GM10248 (cell line): ENCODE results near the gene SNAP91.
A peak's percentile ranks its signal among the peaks of the same experiment; 100 is the strongest.
"Not testable (repeated sequence)": the region's sequence is repeated elsewhere in the genome, so short reads cannot be mapped to it uniquely, and the experiment has no call there.

Experiments
- CTCF ChIA-PET: fragments of 300-600 bp; sonication (Branson Sonifier 250); formaldehyde crosslinking; extraction: SDS; loops from one replicate; lab custom pipeline; 2021; ENCODE audit warnings: antibody characterized with exemption; lab: Yijun Ruan, JAX
- POLR2A ChIA-PET: fragments of 350-650 bp; sonication (Branson Sonifier 250); formaldehyde crosslinking; extraction: SDS; loops from one replicate; lab custom pipeline; 2020; ENCODE audit warnings: antibody characterized with exemption; lab: Yijun Ruan, JAX
- DNase-seq: peaks from one replicate; pipeline ENCODE4 v3.0.0; 2012; ENCODE audit errors: extremely low spot score
- TF ChIP-seq, protein P1 (sequence below): IDR thresholded peaks from 2 replicates; pipeline ENCODE4 v1.5.1; 2012; ENCODE audit warnings: mild to moderate bottlenecking, low read depth; ENCODE audit errors: extremely low read depth, missing control alignments, control extremely low read depth

SNAP91 gene

DNA sequence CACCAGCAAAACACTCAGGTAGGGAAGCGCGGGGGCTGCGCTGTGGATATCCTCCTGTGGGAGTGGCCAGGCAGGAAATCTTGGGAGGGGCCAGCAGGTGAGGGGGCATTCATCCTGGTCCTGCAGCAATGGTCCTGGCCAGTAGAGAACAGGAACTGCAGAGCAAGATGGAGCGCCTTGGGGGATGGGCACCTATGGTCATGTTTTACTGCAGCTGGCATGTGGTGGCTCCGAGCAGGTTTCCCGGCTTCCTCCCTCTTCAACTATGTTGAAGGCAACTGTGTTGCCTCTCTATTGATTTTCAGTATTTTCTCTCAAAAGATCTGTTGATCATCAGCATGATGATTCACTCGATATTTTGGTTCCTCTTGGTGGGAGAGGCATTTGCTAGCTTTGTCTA, 70.9 kb downstream of the SNAP91 start:
- CTCF ChIA-PET = interaction anchor here (1.4 kb wide), 1 partner anchor 25 kb away, joined by 3 read pairs; no protein-coding TSS in a partner anchor
- POLR2A ChIA-PET = no interaction called here

DNA sequence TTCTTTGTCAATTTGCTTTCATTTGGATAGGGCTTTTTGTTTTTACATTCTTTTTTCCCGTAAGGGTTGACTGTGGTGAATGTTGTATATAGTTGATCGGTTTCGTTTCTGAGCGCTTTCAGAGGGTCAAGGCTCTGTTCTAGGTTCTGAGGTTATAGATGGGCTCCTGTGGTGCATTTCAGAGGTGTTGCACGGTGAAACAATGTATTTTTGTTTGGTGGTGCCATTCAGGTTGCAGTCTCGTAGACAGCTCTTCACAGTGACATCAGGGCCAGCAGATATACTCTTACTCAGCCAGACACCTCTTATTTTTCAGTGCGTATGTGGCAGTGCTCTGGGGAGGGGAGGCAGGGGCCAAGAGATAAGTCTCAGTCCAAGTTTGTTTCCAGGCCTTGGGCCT, 72.1 kb downstream of the SNAP91 start:
- POLR2A ChIA-PET = no interaction called here
- CTCF ChIA-PET = interaction anchor here (1.1 kb wide), 1 partner anchor 22 kb away, joined by 3 read pairs; no protein-coding TSS in a partner anchor
- TF ChIP-seq, protein P1, sequence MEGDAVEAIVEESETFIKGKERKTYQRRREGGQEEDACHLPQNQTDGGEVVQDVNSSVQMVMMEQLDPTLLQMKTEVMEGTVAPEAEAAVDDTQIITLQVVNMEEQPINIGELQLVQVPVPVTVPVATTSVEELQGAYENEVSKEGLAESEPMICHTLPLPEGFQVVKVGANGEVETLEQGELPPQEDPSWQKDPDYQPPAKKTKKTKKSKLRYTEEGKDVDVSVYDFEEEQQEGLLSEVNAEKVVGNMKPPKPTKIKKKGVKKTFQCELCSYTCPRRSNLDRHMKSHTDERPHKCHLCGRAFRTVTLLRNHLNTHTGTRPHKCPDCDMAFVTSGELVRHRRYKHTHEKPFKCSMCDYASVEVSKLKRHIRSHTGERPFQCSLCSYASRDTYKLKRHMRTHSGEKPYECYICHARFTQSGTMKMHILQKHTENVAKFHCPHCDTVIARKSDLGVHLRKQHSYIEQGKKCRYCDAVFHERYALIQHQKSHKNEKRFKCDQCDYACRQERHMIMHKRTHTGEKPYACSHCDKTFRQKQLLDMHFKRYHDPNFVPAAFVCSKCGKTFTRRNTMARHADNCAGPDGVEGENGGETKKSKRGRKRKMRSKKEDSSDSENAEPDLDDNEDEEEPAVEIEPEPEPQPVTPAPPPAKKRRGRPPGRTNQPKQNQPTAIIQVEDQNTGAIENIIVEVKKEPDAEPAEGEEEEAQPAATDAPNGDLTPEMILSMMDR = no peak
- DNase-seq = no peak

More for the DNA sequence above, 70.9 kb downstream of the SNAP91 start:
- no peak for DNase-seq
- TF ChIP-seq, protein P1 = no peak

DNA sequence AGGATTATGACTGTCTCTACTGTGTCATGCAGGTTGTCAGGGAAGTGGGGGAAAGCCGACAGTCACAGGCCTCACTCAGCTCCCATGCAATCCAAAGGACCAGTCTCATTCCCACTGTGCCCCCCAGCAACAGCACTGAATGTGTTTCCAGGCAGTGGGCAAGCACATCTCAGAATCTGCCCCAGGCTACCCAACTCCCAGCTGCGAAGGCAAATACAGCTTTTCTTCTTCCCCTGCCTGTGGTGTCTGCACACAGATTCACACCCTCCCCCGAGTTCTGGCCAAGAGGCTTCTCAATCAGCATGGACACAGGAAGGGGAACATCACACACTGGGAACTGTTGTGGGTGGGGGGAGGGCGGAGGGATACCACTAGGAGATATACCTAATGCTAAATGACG, 75.3 kb downstream of the SNAP91 start:
- DNase-seq = no peak
- POLR2A ChIA-PET = no interaction called here
- CTCF ChIA-PET = no interaction called here
- TF ChIP-seq, protein P1 = no peak

DNA sequence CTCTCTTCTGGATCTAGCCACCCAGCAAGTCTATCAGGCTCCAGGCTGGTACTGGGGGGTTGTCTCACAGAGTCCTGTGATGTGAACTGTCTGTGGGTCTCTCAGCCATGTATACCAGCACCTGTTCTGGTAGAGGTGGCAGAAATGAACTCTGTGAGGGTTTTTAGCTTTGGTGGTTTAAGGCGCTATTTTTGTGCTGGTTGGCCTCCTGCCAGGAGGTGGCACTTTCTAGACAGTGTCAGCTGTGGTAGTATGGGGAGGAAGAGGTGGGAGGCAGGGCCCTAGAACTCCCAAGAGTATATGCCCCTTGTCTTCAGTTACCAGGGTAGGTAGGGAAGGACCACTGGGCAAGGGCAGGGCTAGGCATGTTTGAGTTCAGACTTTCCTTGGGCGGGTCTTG, 75.8 kb downstream of the SNAP91 start:
- TF ChIP-seq, protein P1 = no peak
- ChIA-PET CTCF (interaction anchor here (2.0 kb wide), 1 partner anchor 17 kb away, joined by 7 read pairs; no protein-coding TSS in a partner anchor), POLR2A (no interaction called here)
- DNase-seq = no peak

DNA sequence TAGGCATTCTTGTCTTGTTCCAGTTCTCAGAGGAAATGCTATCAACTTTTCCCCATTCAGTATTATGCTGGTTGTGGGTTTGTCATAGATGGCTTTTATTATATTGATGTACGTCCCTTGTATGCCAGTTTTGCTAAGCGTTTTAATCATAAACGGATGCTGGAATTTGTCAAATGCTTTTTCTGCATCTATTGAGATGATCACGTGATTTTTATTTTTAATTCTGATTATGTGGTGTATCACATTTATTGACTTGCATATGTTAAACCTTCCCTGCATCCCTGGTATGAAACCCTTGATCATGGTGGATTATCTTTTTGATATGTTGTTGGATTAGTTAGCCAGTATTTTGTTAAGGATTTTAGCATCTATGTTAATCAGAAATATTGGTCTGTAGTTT, 79.0 kb downstream of the SNAP91 start:
- DNase-seq, POLR2A ChIA-PET: not testable (repeated sequence)
- CTCF ChIA-PET = interaction anchor here (1.1 kb wide), 1 partner anchor 15 kb away, joined by 4 read pairs; no protein-coding TSS in a partner anchor

DNA sequence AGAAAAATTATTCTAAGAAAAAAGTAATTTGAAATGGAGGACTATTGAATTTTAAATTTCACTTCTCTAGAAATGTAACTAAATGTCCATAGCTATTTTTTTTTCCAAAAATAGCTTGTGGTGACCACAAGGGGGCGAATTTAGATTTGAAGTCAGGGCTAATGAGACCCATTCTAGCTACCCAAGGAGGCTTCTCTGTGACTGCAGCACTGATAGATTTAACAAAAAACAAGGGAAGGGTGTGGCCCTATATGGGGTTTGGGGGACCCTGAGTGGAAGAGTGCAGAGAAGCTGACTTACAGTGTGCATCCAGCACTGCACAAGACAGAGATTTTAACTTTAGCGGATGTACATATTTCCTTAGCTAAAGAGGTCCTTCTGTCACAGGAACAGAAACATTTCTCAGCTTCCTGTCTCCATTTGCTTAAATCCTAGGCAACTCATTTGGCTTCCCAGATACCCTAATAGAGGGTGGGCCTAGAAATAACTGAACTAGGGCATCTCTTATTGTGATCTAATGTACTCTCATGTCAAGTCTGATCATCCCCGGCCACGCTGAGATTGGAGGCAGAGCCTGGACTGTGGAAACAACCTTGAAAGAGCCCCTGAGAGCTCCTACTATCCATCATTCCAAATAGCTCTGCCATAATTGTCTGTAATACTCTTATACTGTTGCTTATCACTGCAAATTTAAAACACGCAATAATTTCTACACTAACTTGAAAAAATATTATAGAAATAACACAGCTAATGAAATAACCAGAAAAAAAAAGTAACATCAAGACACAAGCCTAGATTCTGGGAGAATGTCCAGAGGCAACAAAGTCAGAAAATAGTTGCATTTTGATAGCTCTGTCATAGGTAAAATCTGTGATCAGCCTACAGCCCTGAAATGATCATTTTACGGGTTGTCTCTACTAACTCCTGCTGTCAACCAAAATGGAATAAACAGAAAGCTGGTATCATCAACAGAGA, 93.6 kb downstream of the SNAP91 start:
- TF ChIP-seq, protein P1 = peak; percentile 27
- POLR2A ChIA-PET = no interaction called here
- peak; percentile 14 for DNase-seq
- CTCF ChIA-PET = interaction anchor here (0.7 to 2.0 kb wide), 16 partner anchors 8 to 1708 kb away, joined by 3 to 17 read pairs (median 4); no protein-coding TSS in a partner anchor
